ENCODE data around the gene LHPP. TPM values are rescaled to one million over a fixed set of nuclear protein-coding genes. Genes with fewer than 3 reads are reported as not detected.
A peak's percentile ranks its signal among the peaks of the same experiment; 100 is the strongest.

Gene LHPP
- total RNA-seq, 1 donor from 2014 or later: 22.9 TPM

- DNase-seq (no peak), ATAC-seq (ENCODE audit: low read depth) (no peak)
- ChIA-PET POLR2A (interaction anchor here (0.6 to 2.0 kb wide), 4 partner anchors 8 to 24 kb away, joined by 3 to 12 read pairs (median 4); no protein-coding TSS in a partner anchor), CTCF (no interaction called here)
- H3K4me1 Mint-ChIP-seq: peaks cover 74% of the 10 kb centered on the region
- no peaks in the 10 kb centered on the region for H3K9me3 Mint-ChIP-seq
- no peak for TF ChIP-seq CTCF (IDR thresholded peaks at IDR 0.05)
- no peak overlapping the region for H3K4me3 Mint-ChIP-seq
- intact Hi-C loops (cut with micrococcal nuclease): no loop called here
- H3K36me3 Mint-ChIP-seq (ENCODE audit: low read depth): no peaks in the 10 kb centered on the region
- H3K27me3 Mint-ChIP-seq: no peaks in the 10 kb centered on the region
- H3K27ac Mint-ChIP-seq: no peak overlapping the region
Observed at GRCh38 chr10:124595143-124595883, 133.7 kb downstream of the LHPP start.

- CTCF ChIA-PET: no interaction called here
- POLR2A ChIA-PET: interaction anchor here (1.0 kb wide), 1 partner anchor 23 kb away, joined by 4 read pairs; no protein-coding TSS in a partner anchor
- H3K4me3 Mint-ChIP-seq: no peak overlapping the region
- ATAC-seq (ENCODE audit: low read depth) (no peak), DNase-seq (peak; percentile 12)
- no peaks in the 10 kb centered on the region for H3K9me3 Mint-ChIP-seq
- H3K27me3 Mint-ChIP-seq: no peaks in the 10 kb centered on the region
- TF ChIP-seq CTCF (IDR thresholded peaks at IDR 0.05): no peak
- intact Hi-C loops (cut with micrococcal nuclease): no loop called here
- no peak overlapping the region for H3K27ac Mint-ChIP-seq
- no peaks in the 10 kb centered on the region for H3K36me3 Mint-ChIP-seq (ENCODE audit: low read depth)
- H3K4me1 Mint-ChIP-seq: peaks cover 79% of the 10 kb centered on the region
Observed at GRCh38 chr10:124596116-124596785, 134.6 kb downstream of the LHPP start.

DNA sequence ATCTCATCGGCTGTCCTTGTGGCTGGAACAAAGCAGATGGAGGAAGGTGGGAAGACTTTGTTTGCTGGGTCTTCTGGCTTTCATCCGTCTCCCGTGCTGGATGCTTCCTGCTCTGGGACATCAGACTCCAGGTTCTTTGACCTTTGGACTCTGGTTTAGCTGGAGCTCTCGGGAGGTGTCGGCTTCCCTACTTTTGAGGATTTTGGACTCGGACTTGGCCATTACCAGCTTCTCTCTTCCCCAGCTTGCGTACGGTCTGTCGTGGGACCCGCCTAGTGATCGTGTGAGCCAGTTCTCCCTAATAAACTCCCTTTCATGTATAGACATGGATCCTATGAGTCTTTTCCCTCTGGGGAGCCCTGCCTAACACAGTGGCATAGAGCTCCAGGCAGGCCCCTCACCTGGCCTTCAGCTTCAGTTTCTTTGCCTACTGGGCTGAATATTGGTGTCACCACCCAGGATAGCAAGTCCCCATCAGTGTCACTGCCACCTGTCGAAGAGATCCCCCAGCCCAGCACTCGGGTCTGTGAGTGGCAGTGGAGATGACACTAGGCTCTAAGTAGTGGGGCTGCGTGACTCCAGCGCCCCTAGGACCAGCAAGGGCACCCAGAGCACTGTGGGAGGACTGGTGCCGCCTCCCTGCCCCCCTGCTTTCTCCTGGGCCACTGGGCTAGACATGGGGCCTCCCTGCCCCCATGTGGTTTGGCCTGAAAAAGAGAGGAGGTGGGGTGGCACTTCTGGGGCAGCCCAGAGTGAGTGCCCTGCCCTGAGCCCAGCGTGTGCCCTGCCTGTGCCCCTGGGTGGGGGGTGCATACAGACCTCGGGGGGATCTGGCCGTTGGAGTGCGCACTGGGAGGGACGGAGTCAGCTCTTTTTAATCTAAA, 135.6 kb downstream of the LHPP start:
- no peaks in the 10 kb centered on the region for H3K36me3 Mint-ChIP-seq (ENCODE audit: low read depth)

GRCh38 chr10:124597846-124598165, 136.2 kb downstream of the LHPP start:
- ChIA-PET CTCF (no interaction called here), POLR2A (no interaction called here)
- DNase-seq: peak; percentile 28

More for the DNA sequence above, 135.6 kb downstream of the LHPP start:
- ChIA-PET CTCF (no interaction called here), POLR2A (no interaction called here)
- TF ChIP-seq CTCF (IDR thresholded peaks at IDR 0.05): no peak
- intact Hi-C loops (cut with micrococcal nuclease): no loop called here
- Mint-ChIP-seq H3K4me1 (peaks cover 82% of the 10 kb centered on the region), H3K27ac (peak overlapping the region; percentile 59), H3K27me3 (no peaks in the 10 kb centered on the region), H3K9me3 (no peaks in the 10 kb centered on the region), H3K4me3 (no peak overlapping the region)
- no peak for ATAC-seq (ENCODE audit: low read depth)
- DNase-seq: peak; percentile 20

More at GRCh38 chr10:124597846-124598165, 136.2 kb downstream of the LHPP start:
- Mint-ChIP-seq H3K9me3 (no peaks in the 10 kb centered on the region), H3K27me3 (no peaks in the 10 kb centered on the region), H3K4me1 (peaks cover 84% of the 10 kb centered on the region), H3K27ac (no peak overlapping the region), H3K4me3 (no peak overlapping the region), H3K36me3 (ENCODE audit: low read depth) (no peaks in the 10 kb centered on the region)
- ATAC-seq (ENCODE audit: low read depth): no peak
- intact Hi-C loops (cut with micrococcal nuclease): no loop called here
- no peak for TF ChIP-seq CTCF (IDR thresholded peaks at IDR 0.05)

All from activated B cell treated with CpG ODN at 0.5 μM for 24 hours (primary cell).